ENCODE results near the gene ENO3.

ENO3 gene

DNA sequence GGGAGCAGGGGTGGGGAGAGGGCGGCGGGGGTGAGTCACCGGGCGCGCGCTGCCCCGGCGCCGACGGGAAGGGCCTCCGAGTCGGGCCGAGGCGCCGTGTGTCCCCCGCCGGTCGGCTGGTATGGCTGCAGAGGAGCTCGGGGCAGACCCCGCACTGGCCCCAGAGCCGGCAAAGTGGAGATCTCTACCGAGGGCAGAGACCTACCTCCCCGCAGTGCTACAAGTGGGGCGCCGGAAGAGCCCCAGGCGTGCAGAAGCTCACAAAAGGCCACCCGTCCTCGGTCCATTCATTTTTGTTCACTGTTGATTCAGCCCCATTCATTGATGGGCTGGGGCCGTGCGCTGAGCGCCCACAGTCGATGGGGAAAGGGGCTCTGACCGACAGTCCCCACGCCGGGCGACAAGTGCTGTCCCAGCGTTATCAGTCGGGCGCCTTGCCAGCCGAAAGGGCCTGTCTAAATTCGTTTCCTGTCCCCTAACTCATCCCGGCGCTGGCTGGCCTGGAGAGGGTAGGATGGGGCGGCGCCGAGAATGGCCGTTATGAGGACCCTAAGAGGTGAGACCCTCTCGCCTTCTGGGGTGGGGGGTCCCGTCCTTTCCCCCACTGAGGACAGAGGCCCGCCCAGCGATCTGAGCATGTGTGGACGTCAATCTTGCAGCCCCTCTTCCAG is 709 bp upstream of the ENO3 start:
- TF ChIP-seq GATA1 (IDR thresholded peaks at IDR 0.05; ENCODE audit: low read depth, low read length) (no peak), POLR2A (IDR thresholded peaks at IDR 0.05; ENCODE audit: low read length) (peak; percentile 73)
- DNase-seq: peak; percentile 83 to 84

GRCh38 chr17:4951486-4951885 is 567 bp downstream of the ENO3 start:
- TF ChIP-seq GATA1 (IDR thresholded peaks at IDR 0.05; ENCODE audit: low read depth, low read length) (no peak), POLR2A (IDR thresholded peaks at IDR 0.05; ENCODE audit: low read length) (no peak)
- no peak for DNase-seq

DNA sequence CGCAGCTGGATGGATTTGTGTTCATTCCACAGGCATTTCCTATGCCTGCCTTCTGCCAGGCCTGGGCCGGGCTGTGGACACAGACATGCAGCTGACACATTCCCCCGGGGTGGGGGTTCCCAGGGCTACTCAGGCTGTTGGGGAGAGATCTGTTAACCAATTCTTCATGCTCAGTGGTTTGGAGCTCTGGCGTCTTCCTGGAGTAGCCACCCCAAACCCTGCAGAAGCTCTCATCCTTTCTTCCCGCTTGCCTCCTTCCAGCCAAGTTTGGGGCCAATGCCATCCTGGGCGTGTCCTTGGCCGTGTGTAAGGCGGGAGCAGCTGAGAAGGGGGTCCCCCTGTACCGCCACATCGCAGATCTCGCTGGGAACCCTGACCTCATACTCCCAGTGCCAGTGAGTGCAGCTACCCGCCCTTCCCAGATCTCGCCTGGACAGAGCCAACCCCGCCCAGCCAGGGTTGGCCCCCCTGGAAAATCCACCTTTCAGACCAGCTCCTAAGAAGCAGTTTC is 2.6 kb downstream of the ENO3 start:
- no peak for DNase-seq
- TF ChIP-seq GATA1 (IDR thresholded peaks at IDR 0.05; ENCODE audit: low read depth, low read length) (no peak), POLR2A (IDR thresholded peaks at IDR 0.05; ENCODE audit: low read length) (no peak)

DNA sequence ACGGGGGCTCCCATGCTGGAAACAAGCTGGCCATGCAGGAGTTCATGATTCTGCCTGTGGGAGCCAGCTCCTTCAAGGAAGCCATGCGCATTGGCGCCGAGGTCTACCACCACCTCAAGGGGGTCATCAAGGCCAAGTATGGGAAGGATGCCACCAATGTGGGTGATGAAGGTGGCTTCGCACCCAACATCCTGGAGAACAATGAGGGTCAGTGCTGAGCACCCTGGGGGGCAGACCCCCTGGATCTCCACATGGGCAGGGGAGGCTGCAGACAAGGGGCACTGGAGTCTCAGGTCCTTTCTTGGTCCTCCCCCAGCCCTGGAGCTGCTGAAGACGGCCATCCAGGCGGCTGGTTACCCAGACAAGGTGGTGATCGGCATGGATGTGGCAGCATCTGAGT is 4.2 kb downstream of the ENO3 start:
- no peak for DNase-seq
- no peak for TF ChIP-seq POLR2A (IDR thresholded peaks at IDR 0.05; ENCODE audit: low read length)
- no peak for TF ChIP-seq GATA1 (IDR thresholded peaks at IDR 0.05; ENCODE audit: low read depth, low read length)

- TF ChIP-seq POLR2A (IDR thresholded peaks at IDR 0.05; ENCODE audit: low read length): no peak
- no peak for TF ChIP-seq GATA1 (IDR thresholded peaks at IDR 0.05; ENCODE audit: low read depth, low read length)
- peak; percentile 60 to 66 for DNase-seq
Measured at GRCh38 chr17:4956493-4957061, 5.7 kb downstream of the ENO3 start.

DNA sequence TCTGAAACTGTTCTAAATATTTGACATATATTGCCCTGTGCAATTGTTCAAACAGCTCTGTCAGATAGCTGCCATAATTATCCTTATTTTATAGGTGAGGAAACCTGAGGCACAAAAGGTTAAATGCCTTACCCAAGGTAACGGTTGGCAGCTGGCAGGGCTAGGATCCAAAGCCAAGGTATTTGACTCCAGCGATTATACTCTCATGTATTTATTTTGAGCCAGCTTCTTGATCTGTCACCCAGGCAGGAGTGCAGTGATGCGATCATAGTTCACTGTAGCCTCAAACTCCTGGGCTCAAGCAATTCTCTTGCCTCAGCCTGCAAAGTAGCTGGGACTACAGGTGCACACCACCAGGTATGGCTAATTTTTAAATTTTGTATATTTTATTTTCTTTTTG is 7.2 kb downstream of the ENO3 start:
- no peak for TF ChIP-seq POLR2A (IDR thresholded peaks at IDR 0.05; ENCODE audit: low read length)
- TF ChIP-seq GATA1 (IDR thresholded peaks at IDR 0.05; ENCODE audit: low read depth, low read length): no peak
- no peak for DNase-seq

GRCh38 chr17:4959261-4959965 is 8.5 kb downstream of the ENO3 start:
- DNase-seq: no peak
- TF ChIP-seq GATA1 (IDR thresholded peaks at IDR 0.05; ENCODE audit: low read depth, low read length) (no peak), POLR2A (IDR thresholded peaks at IDR 0.05; ENCODE audit: low read length) (no peak)

DNA sequence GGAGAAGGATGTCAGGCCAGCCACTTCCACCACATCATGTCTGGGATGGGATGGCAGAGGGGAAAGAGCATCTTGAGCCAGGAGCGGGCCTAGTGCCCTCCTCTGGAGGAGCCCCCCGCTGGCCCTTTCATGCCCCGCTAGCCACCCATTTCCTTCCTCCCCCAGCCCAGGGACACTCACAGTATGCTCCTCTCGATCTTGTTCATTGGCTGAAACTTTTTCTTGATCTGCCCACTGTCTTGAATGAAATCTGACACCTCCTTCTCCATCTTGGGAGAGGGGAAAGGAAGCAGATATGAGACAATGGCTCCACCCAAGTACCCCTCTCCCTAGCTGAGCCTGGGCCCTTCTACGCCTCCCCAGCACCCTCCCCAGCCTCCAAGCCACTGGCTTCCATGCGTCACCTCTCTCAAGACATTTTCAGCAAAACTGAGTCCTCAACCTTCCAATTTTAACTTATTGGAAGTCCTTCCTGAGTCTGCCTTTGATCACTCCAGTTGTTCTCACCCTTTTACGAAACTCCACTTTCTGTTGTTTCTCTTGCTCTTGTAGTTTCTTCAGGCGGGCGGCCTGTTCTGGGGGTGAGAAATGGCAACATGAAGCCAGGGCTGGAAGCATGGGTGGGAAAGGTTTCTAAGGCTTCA is 9.5 kb downstream of the ENO3 start:
- no peak for DNase-seq
- TF ChIP-seq POLR2A (IDR thresholded peaks at IDR 0.05; ENCODE audit: low read length) (no peak), GATA1 (IDR thresholded peaks at IDR 0.05; ENCODE audit: low read depth, low read length) (no peak)

DNA sequence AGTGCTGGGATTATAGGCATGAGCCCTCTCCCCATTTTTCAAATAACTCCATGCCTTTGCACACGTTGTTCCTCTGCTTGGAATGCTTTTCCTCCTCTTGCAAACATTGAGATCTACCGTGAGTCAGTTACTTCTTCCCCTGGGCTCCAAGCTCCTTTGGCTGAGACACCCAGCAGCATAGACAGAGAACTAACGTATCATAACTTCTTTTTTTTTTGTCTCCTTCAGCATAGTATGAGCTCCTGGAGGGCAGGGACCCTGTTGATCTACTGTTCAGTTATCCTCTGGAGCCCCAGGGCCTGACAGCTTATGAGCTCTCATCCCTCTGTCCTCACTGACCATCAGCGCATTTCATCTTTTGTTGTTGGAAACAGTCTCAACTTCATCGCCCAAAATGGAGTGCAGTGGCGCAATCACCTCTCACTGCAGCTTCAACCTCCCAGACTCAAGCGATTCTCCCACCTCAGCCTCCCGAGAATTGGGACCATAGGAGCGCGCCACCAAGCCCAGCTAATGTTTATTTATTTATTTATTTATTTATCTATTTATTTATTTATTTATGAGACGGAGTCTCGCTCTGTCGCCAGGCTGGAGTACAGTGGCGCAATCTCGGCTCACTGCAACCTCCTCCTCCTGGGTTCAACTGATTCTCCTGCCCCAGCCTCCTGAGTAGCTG is 14.5 kb downstream of the ENO3 start:
- DNase-seq: no peak
- TF ChIP-seq GATA1 (IDR thresholded peaks at IDR 0.05; ENCODE audit: low read depth, low read length) (no peak), POLR2A (IDR thresholded peaks at IDR 0.05; ENCODE audit: low read length) (no peak)

DNA sequence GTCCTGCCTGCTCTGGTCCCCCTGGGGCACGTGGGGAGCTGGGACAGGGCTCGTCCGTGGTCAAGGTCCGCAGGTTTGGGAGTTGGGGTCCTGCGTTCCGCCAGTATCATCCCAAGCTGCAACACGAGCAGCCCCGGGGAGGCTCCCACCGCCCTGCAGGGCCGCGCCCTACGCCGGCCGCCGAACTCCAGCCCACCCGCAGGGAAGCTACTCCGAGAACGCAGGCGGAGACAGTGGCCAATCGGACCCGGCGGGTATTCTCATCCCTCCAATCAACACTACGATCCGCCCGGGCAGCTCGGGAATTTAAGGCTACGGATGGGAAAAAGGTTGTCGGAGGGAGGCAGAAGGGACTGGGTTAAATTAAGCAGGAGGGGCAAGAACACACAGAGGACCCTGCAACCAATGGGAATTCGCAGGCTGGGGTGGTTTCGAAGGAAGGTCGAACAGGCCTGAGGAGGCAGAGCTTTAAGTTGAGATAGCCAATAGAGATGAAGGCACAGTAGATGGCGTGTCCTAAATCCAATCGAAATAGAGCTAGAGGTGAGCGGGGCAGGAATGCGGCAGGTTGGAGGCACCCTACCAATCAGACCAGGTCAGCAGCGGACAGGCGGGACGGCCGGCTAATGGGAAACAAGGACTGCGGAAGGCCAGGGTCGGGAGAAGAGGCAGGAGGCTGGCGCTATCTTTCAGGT is 16.1 kb downstream of the ENO3 start:
- peak; percentile 98 to 99 for DNase-seq
- TF ChIP-seq GATA1 (IDR thresholded peaks at IDR 0.05; ENCODE audit: low read depth, low read length) (no peak), POLR2A (IDR thresholded peaks at IDR 0.05; ENCODE audit: low read length) (no peak)

DNA sequence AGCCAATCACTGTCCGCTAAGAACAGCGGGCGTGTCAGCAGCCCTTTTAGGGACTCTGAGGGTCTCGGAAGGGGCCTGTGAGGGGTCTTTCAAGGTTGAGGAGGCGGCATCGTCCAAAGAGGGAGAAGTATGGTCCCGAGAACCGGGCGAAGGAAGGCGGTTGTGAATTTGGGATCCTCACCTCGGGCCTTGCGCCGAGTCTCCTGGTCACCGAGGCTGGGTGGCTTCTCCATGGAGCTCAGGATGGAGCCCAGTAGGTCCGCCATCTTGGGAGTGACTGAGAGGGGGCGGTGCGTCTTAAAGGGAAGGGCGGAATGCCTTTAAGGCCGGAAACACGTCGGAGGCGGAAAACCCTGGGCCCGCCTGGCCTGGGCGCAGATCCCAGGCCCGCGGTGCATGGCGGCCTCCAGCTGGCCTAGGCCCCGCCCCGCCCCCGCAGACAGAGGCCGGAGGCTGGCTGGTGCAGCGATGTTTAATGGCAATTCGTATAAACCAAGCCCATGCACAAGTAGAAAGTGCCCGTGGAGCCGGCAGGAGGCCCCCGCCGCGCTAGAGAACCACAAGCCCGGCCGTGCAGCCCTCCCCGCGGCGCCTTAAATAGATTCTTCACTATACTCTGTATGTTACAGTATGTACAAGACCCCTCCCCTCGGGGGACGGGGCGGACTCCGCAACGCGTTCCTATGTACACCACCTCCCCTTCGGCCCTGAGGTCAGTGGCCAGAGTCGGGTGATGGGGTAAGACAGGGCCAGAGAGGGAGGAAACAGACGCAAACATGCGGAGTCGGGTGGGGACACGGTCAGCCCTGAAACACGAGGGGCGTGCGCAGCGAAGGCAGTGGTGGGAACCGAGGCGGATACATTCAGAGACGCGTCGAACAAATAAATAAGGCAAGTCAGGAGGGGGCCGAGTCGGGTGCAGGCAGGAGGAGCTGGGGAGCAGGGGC is 16.9 kb downstream of the ENO3 start, which contains the start of gene SPAG7:
TSS of gene SPAG7 (minus strand) at position 279 of the 947 bp plus-strand sequence. CDS start at position 266, 13 bp downstream.
- TF ChIP-seq POLR2A (IDR thresholded peaks at IDR 0.05; ENCODE audit: low read length) (peak; percentile 92), GATA1 (IDR thresholded peaks at IDR 0.05; ENCODE audit: low read depth, low read length) (no peak)
- DNase-seq: peak; percentile 99

GRCh38 chr17:4968486-4969046 is 17.6 kb downstream of the ENO3 start:
- TF ChIP-seq POLR2A (IDR thresholded peaks at IDR 0.05; ENCODE audit: low read length): no peak
- no peak for TF ChIP-seq GATA1 (IDR thresholded peaks at IDR 0.05; ENCODE audit: low read depth, low read length)
- DNase-seq: no peak
